ENCODE measurements around the gene NEIL3.

Gene NEIL3

GRCh38 chr4:177374966-177375365 lies 65.3 kb downstream of the NEIL3 start:
- no peak for DNase-seq

GRCh38 chr4:177375372-177375771 lies 65.7 kb downstream of the NEIL3 start:
- DNase-seq, result no peak

- no peak for DNase-seq
These were observed 66.3 kb downstream of the NEIL3 start for GRCh38 chr4:177376024-177376423.

- DNase-seq, result no peak
These were observed 71.1 kb downstream of the NEIL3 start for GRCh38 chr4:177380730-177381287.

- DNase-seq, result no peak
These were observed 72.2 kb downstream of the NEIL3 start for GRCh38 chr4:177381762-177382310.

- DNase-seq, result no peak
These were observed 75.3 kb downstream of the NEIL3 start for GRCh38 chr4:177384856-177385397.

GRCh38 chr4:177385576-177386277 lies 76.1 kb downstream of the NEIL3 start:
- DNase-seq, result no peak

- no peak for DNase-seq
These were observed 76.7 kb downstream of the NEIL3 start for GRCh38 chr4:177386278-177386815.

GRCh38 chr4:177391287-177391686 lies 81.6 kb downstream of the NEIL3 start:
- DNase-seq, result no peak

- DNase-seq, result no peak
These were observed 82.3 kb downstream of the NEIL3 start for GRCh38 chr4:177391953-177392352.

- peak in 1 of 4 experiments; percentile 17 for DNase-seq
These were observed 83.6 kb downstream of the NEIL3 start for GRCh38 chr4:177393236-177393635.

GRCh38 chr4:177396352-177396751 lies 86.7 kb downstream of the NEIL3 start:
- DNase-seq, result no peak

- no peak for DNase-seq
These were observed 90.4 kb downstream of the NEIL3 start for GRCh38 chr4:177400030-177400429.

GRCh38 chr4:177401658-177402273 lies 92.1 kb downstream of the NEIL3 start:
- DNase-seq, result no peak

GRCh38 chr4:177403746-177404145 lies 94.1 kb downstream of the NEIL3 start:
- DNase-seq, result no peak

GRCh38 chr4:177404342-177404741 lies 94.7 kb downstream of the NEIL3 start:
- no peak for DNase-seq

- DNase-seq, result no peak
These were observed 95.3 kb downstream of the NEIL3 start for GRCh38 chr4:177404986-177405385.

- no peak for DNase-seq
These were observed 95.8 kb downstream of the NEIL3 start for GRCh38 chr4:177405508-177405907.

- DNase-seq, result no peak
These were observed 98.3 kb downstream of the NEIL3 start for GRCh38 chr4:177408023-177408422.

- DNase-seq, result no peak
These were observed 100.9 kb downstream of the NEIL3 start for GRCh38 chr4:177410566-177410965.

- no peak for DNase-seq
These were observed 102.3 kb downstream of the NEIL3 start for GRCh38 chr4:177411996-177412395.

All from activated naive CD4-positive, alpha-beta T cell (primary cell).